Peyer's patch (tissue), 4 donors: Measurements from ENCODE around the gene GAGE13.

Experiments used
- POLR2A ChIP-seq, 2 donors: fragments of 450-650 bp; IDR thresholded peaks; one replicate each; pipeline ENCODE4 v1.5.1; 2017; ENCODE audit warnings: antibody characterized with exemption in 2 of 2, mild to moderate bottlenecking in 2 of 2, moderate library complexity in 2 of 2
- TF ChIP-seq, protein P1 (sequence below), 6 experiments: fragments of 450-650 bp in 4 of 6; fragments of 200-600 bp in 2 of 6; sonication (generic) in 1 of 6; IDR thresholded peaks; one replicate each; pipeline ENCODE4 v1.5.1; 2017 to 2019; ENCODE audit warnings: antibody characterized with exemption in 6 of 6, mild to moderate bottlenecking in 3 of 6, moderate library complexity in 1 of 6

DNA sequence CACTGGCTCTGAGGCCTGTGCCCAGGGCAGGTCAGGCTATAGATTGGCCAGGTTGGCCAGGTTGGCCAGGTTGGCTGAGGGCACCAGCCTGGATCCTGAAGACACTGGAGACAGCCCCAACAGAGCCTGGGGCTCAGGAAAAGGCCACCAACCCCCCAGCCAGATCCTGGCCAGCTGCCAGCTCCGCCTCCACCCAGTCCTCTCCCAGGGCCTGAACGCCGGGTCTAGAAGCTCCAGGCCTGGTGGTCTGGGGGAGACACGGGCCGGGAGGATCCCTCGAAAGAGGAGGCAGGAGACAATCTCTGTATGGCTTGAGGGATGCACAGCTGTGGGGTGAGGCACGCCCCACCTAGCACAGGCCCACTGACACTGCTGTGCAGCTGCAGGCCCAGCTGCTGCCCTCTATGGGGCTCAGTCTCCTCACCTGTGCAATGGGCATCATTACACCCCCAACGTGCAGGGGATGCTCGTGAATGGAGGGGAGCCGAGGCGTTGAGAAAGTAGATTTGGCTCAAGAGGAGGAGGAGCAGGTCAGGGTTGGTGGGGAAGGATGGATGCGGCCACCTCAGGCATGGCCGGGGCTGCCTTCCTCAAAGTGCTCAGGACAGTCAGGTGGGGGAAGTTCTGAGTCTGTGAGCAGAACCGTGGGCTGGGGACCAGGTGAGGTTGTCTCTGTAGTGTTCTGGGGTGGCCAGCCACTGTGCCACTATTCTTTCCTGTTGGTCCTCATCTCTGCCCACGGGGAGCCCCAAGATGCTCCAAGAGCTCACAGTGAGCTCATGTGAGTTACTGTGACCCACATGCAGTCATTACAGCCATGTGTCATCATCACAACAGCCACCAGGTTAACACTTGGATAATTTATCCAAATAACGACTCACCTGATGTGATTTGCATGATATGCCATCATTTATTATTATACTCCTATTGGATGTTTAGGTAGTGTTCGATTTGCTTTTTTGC is 38.7 kb upstream of the GAGE13 start:
- TF ChIP-seq, protein P1, sequence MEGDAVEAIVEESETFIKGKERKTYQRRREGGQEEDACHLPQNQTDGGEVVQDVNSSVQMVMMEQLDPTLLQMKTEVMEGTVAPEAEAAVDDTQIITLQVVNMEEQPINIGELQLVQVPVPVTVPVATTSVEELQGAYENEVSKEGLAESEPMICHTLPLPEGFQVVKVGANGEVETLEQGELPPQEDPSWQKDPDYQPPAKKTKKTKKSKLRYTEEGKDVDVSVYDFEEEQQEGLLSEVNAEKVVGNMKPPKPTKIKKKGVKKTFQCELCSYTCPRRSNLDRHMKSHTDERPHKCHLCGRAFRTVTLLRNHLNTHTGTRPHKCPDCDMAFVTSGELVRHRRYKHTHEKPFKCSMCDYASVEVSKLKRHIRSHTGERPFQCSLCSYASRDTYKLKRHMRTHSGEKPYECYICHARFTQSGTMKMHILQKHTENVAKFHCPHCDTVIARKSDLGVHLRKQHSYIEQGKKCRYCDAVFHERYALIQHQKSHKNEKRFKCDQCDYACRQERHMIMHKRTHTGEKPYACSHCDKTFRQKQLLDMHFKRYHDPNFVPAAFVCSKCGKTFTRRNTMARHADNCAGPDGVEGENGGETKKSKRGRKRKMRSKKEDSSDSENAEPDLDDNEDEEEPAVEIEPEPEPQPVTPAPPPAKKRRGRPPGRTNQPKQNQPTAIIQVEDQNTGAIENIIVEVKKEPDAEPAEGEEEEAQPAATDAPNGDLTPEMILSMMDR (IDR thresholded peaks at IDR 0.05): no peak
- TF ChIP-seq POLR2A (IDR thresholded peaks at IDR 0.05): no peak
